ENCODE measurements around the gene SORCS1. TPM values are rescaled to one million over a fixed set of nuclear protein-coding genes. Genes with fewer than 3 reads are reported as not detected.

Gene SORCS1
- total and polyA plus RNA-seq, 2 of the 8 experiments (the other 6 are each of a cell fraction or from before 2014, with no cell fraction given) = 4.1 to 4.6 TPM

GRCh38 chr10:106563384-106563783 is 601.1 kb downstream of the SORCS1 start:
- WGBS, 2 experiments (ENCODE audit: extremely low coverage in 1 of 2, insufficient coverage in 1 of 2, insufficient read length in 1 of 2, insufficient replicate concordance in 2 of 2, low coverage in 1 of 2, low lambda C conversion rate in 2 of 2, missing lambda C conversion rate in 1 of 2) = 45% methylated on average over 3 of the region's 3 CpGs; no CpG with 5 or more reads in 1 of the 2 experiments
- Histone ChIP-seq H3K27me3 (replicated peaks in 1 of 4; ENCODE audit: control insufficient read depth in 3 of 4, extremely low read depth in 1 of 4, insufficient read depth in 3 of 4, low read length in 3 of 4) (no peaks in the 10 kb centered on the region), H3K36me3 (ENCODE audit: control insufficient read depth in 2 of 4, insufficient read depth in 4 of 4, low read length in 3 of 4) (no peaks in the 10 kb centered on the region)
- TF ChIP-seq KDM5A (IDR thresholded peaks at IDR 0.05; ENCODE audit: low read length) = no peak
- no peak for TF ChIP-seq RNF2 (IDR thresholded peaks at IDR 0.05; ENCODE audit: borderline replicate concordance, low read depth, low read length, missing control alignments, poor library complexity, severe bottlenecking)
- TF ChIP-seq CTCF (IDR thresholded peaks at IDR 0.05; ENCODE audit: control extremely low read depth in 1 of 3, insufficient read depth in 1 of 3, low read depth in 1 of 3, low read length in 3 of 3) = no peak
- TF ChIP-seq BCL11A (IDR thresholded peaks at IDR 0.05; ENCODE audit: low read depth in 2 of 2, low read length in 2 of 2) = no peak
- TF ChIP-seq ATF2 (IDR thresholded peaks at IDR 0.05; ENCODE audit: low read length) = no peak
- TF ChIP-seq TEAD4 (IDR thresholded peaks at IDR 0.05; ENCODE audit: low read depth, low read length) = no peak
- TF ChIP-seq POLR2AphosphoS5 (IDR thresholded peaks at IDR 0.05; ENCODE audit: low read depth, low read length) = no peak
- no peak for TF ChIP-seq SRF (IDR thresholded peaks at IDR 0.05; ENCODE audit: low read depth, low read length)
- TF ChIP-seq ZNF274 (IDR thresholded peaks at IDR 0.05; ENCODE audit: borderline replicate concordance, extremely low read depth, low read length) = no peak
- TF ChIP-seq SP1 (IDR thresholded peaks at IDR 0.05; ENCODE audit: low read depth, low read length) = no peak

More at GRCh38 chr10:106563384-106563783, 601.1 kb downstream of the SORCS1 start:
- no peak overlapping the region for H2AK5ac ChIP-seq (ENCODE audit: low read depth, low read length)
- FAIRE-seq (no peak), DNase-seq (ENCODE audit: low read depth in 1 of 2, low spot score in 2 of 2) (no peak)
- no peaks in the 10 kb centered on the region for H3K23me2 ChIP-seq (ENCODE audit: low read depth, low read length)
- no peak overlapping the region for H3K9ac ChIP-seq (replicated peaks in 1 of 4; ENCODE audit: extremely low read depth in 1 of 4, low read depth in 3 of 4, low read length in 3 of 4)
- no peaks in the 10 kb centered on the region for H4K20me1 ChIP-seq (replicated peaks in 1 of 2; ENCODE audit: control insufficient read depth in 1 of 2, insufficient read depth in 2 of 2, low read length in 2 of 2)
- H3K4me1 ChIP-seq (replicated peaks in 1 of 4; ENCODE audit: control insufficient read depth in 3 of 4, insufficient read depth in 4 of 4, low read length in 3 of 4) = peaks cover 0 to 2% (median 0%) of the 10 kb centered on the region in 4 experiments; a peak in 1 of 7 replicates
- no peak overlapping the region for H3K4me3 ChIP-seq (ENCODE audit: extremely low read depth in 1 of 4, insufficient read depth in 2 of 4, low read depth in 3 of 4, low read length in 4 of 4)
- no peak overlapping the region for H3K56ac ChIP-seq (replicated peaks; ENCODE audit: insufficient read length, low read depth, low read length)
- no peak overlapping the region for H3K14ac ChIP-seq (ENCODE audit: insufficient read length)
- no peak overlapping the region for H3K4ac ChIP-seq (replicated peaks; ENCODE audit: insufficient read length, low read depth, low read length)
- H4K91ac ChIP-seq (replicated peaks; ENCODE audit: insufficient read length, low read length) = no peak overlapping the region
- H3K18ac ChIP-seq (ENCODE audit: extremely low read depth, low read length) = no peak overlapping the region
- H2BK120ac ChIP-seq (replicated peaks; ENCODE audit: low read depth, low read length) = no peak overlapping the region
- H4K8ac ChIP-seq (ENCODE audit: extremely low read depth, insufficient read depth, low read length) = no peak overlapping the region
- H2BK20ac ChIP-seq (ENCODE audit: low read length) = no peak overlapping the region
- no peak overlapping the region for H4K5ac ChIP-seq (ENCODE audit: insufficient read length, low read depth, low read length)
- ChIA-PET POLR2A (ENCODE audit: partially characterized antibody) (no interaction called here), CTCF (ENCODE audit: partially characterized antibody) (no interaction called here)
- H3K79me2 ChIP-seq (ENCODE audit: control insufficient read depth in 1 of 2, insufficient read depth in 2 of 2, low read length in 2 of 2) = no peaks in the 10 kb centered on the region
- H3K23ac ChIP-seq (ENCODE audit: insufficient read length) = no peak overlapping the region
- H2AFZ ChIP-seq (ENCODE audit: low read length) = no peak overlapping the region
- no peak overlapping the region for H3K4me2 ChIP-seq (ENCODE audit: insufficient read depth in 1 of 2, low read depth in 2 of 2, low read length in 2 of 2)
- H2BK5ac ChIP-seq (ENCODE audit: low read depth, low read length) = no peak overlapping the region
- no peak overlapping the region for H2BK15ac ChIP-seq (ENCODE audit: low read length)
- H3K27ac ChIP-seq (ENCODE audit: low read depth, low read length) = no peak overlapping the region
- H3K79me1 ChIP-seq (ENCODE audit: low read depth, low read length) = no peaks in the 10 kb centered on the region
- no peak overlapping the region for H2BK12ac ChIP-seq (ENCODE audit: low read depth, low read length)
- no peaks in the 10 kb centered on the region for H3K9me3 ChIP-seq (ENCODE audit: insufficient read depth in 2 of 2, low read depth in 1 of 2, low read length in 1 of 2)
